GM19324 (cell line): ENCODE data around the gene STK32C.
"Not testable (repeated sequence)": the region's sequence is repeated elsewhere in the genome, so short reads cannot be mapped to it uniquely, and the experiment has no call there.

Experiments
- ATAC-seq: cut with Tn5 transposase; IDR thresholded peaks from one replicate; pipeline ENCODE4 v1.9.1; 2021; ENCODE audit warnings: mild to moderate bottlenecking, moderate library complexity; ENCODE audit not compliant: unreplicated experiment, low FRiP score

Gene STK32C

DNA sequence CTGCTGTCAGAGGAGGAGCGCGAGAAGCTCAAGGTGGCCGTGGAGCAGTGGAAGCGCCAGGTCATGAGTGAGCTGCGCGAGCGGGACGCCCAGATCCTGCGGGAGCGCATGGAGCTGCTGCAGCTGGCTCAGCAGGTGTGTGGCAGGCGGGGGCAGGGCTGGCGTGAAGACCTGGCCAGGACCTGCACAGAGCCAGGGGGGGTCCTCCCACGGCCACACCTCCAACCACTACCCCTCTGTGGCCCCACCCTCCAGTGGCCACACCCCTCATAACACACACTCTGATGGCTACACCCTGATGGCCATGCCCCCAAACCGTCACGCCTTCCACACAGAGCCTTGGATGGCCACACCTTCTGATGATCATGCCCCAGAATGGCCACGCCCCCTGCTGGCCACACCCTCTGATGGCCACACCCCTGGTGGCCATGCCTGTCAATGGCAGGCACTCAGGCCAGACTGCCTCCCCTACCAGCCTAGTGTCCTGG, 144.4 kb downstream of the STK32C start:
- ATAC-seq = no peak

DNA sequence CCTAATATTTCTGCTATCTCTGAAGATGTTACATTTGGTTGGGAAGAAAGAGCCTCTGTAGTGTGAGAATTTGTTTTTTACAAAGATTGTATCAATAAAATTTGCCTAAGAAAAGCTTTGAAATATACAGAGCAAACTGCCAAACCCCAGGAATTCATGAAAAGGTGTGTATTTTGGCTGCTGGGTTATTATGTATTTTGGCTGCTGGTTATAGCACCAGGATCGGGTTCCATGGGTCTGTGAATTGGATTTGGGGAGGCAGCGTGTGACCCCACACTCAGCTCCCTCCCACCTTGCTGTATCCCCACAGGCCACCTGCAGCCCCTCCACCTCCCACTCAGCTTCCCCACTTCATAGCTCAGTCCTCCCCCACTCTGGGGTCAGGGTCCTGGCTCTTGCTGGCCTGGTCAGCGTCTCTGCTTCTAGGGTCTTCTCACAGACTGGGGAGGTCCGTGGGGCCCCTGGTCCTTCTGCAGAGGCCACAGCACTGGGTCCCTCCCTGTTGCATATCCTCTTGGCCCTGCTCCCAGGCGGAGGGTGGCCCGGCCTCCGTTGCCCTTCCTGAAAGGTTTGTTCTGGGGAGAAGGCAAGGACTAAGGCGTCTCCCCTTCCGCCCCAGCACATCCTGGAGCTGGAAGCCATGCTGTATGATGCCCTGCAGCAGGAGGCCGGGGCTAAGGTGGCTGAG, 145.0 kb downstream of the STK32C start:
- no peak for ATAC-seq

DNA sequence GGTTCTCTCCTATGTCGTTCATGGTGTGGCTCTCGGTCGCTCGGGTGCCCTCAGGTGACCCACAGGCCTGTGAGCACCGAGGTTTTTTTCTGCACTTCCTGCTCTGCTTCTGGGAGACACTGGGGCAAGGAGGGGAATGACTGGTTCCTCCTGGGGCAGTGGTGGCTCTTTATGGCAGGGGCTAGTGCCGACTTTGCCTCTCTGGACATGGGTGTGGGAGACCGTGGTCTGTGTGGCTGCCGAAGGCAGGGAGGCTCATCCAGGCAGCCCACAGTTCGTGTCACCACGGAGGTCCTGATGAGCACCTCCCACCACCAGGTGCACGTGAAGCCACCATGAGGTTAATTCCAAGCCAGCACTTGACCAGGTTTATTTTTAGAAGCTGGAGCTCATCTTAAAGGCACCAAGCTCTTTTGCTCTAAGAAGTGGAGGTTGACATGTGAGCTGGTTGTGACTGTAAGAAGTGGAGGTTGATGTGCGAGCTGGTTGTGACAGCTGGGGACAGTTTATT, 145.7 kb downstream of the STK32C start:
- ATAC-seq = no peak

DNA sequence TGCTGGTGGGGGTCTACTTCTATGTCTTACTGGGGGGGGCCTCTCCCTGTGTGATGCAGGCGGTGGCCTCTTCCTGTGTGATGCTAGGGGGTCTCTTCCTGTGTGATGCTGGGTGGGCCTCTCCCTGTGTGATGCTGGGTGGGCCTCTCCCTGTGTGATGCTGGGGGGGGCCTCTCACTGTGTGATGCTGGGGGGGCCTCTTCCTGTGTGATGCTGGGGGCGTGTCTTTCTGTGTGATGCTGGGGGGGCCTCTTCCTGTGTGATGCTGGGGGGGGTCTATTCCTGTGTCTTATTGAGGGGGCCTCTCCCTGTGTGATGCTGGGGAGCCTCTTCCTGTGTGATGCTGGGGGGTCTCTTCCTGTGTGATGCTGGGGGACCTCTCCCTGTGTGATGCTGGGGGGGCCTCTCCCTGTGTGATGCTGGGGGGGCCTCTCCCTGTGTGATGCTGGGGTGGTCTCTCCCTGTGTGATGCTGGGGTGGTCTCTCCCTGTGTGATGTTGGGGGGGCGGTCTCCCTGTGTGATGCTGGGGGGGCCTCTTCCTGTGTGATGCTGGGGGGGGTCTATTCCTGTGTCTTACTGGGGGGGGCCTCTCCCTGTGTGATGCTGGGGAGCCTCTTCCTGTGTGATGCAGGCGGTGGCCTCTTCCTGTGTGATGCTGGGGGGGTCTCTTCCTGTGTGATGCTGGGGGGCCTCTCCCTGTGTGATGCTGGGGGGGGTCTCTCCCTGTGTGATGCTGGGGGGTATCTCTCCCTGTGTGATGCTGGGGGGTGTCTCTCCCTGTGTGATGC, 146.7 kb downstream of the STK32C start:
- not testable (repeated sequence) for ATAC-seq

DNA sequence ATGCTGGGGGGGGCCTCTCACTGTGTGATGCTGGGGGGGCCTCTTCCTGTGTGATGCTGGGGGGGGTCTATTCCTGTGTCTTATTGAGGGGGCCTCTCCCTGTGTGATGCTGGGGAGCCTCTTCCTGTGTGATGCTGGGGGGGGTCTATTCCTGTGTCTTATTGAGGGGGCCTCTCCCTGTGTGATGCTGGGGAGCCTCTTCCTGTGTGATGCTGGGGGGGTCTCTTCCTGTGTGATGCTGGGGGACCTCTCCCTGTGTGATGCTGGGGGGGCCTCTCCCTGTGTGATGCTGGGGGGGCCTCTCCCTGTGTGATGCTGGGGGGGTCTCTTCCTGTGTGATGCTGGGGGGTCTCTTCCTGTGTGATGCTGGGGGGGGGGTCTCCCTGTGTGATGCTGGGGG, 147.5 kb downstream of the STK32C start:
- not testable (repeated sequence) for ATAC-seq

DNA sequence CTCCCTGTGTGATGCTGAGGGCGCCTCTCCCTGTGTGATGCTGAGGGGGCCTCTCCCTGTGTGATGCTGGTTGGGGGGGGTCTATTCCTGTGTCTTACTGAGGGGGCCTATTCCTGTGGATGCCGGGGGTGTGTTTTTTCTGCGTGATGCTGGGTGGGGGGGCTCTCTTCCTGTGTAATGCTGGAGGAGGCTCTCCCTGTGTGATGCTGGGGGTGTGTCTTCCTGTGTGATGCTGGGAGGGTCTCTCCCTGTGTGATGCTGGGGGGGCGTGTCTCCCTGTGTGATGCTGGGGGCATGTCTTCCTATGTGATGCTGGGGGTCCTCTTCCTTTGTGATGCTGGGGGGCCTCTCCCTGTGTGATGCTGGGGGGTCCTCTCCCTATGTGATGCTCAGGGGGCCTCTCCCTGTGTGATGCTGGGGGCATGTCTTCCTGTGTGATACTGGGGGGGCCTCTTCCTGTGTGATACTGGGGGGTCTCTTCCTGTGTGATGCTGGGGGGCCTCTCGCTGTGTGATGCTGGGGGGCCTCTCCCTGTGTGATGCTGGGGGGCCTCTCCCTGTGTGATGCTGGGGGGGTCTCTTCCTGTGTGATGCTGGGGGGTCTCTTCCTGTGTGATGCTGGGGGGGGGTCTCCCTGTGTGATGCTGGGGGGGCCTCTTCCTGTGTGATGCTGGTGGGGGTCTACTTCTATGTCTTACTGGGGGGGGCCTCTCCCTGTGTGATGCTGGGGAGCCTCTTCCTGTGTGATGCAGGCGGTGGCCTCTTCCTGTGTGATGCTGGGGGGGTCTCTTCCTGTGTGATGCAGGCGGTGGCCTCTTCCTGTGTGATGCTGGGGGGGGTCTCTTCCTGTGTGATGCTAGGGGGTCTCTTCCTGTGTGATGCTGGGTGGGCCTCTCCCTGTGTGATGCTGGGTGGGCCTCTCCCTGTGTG, 148.2 kb downstream of the STK32C start:
- ATAC-seq = not testable (repeated sequence)

DNA sequence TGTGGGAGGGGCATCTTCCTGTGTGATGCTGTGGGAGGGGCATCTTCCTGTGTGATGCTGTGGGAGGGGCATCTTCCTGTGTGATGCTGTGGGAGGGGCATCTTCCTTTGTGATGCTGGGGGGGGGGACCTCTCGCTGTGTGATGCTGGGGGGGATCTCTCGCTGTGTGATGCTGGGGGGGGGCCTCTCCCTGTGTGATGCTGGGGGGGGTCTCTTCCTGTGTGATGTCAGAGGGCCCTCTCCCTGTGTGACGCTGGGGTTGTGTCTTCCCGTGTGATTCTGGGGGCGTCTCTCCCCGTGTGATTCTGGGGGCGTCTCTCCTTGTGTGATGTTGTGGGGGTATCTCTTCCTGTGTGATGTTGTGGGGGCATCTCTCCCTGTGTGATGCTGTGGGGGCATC, 148.9 kb downstream of the STK32C start:
- no peak for ATAC-seq

DNA sequence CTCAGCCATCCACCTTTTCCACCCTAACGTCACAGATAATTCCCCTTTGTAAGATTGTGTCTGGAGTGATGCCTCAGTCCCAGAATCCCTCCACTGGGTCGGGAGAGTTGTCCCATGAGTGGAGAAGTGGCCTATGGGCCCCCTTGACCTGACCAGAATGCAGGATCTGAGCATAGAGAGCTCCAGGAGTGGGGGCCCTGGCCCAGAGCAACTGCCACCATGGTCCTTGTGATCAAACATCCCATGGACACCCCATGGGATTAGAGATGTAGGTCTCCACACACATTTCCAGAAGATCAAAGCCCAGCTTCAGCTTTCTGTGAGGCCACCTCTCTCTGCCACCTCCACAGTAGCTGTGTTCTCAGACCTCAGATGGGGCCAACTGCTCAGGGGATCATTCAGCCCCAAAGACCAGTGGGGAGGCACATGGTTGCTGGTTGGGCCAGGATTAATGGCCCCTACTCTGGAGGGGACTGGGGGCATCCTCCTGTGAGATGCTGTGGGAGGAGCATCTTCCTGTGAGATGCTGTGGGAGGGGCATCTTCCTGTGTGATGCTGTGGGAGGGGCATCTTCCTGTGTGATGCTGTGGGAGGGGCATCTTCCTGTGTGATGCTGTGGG, 149.5 kb downstream of the STK32C start:
- no peak for ATAC-seq
